GM19463 (cell line): ENCODE data around the gene FGR.

Experiments used
- ATAC-seq: cut with Tn5 transposase; IDR thresholded peaks from one replicate; pipeline ENCODE4 v1.9.1; 2021; ENCODE audit warnings: mild to moderate bottlenecking, moderate library complexity; ENCODE audit not compliant: unreplicated experiment

FGR gene

GRCh38 chr1:27589841-27590426 lies 45.1 kb downstream of the FGR start:
- ATAC-seq, result no peak

DNA sequence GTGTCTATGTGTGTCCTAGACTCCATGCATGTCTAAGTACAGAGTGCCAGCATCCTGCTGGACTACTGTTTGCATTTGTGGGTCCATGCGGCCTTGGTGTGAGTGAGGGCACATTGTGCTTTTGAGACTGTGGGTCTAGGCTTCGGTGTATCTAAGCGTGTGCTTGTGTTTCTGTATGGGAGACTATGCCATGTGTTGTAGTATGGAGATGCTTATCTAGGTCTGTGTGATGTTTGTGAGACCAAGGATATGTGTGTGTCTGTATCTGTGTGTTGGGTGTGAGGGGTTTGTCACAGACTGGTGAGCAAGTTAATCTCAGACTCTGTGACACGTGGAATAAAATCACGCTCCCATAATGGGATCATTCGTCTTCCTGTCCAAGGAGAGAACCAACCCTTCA lies 45.5 kb downstream of the FGR start:
- no peak for ATAC-seq

DNA sequence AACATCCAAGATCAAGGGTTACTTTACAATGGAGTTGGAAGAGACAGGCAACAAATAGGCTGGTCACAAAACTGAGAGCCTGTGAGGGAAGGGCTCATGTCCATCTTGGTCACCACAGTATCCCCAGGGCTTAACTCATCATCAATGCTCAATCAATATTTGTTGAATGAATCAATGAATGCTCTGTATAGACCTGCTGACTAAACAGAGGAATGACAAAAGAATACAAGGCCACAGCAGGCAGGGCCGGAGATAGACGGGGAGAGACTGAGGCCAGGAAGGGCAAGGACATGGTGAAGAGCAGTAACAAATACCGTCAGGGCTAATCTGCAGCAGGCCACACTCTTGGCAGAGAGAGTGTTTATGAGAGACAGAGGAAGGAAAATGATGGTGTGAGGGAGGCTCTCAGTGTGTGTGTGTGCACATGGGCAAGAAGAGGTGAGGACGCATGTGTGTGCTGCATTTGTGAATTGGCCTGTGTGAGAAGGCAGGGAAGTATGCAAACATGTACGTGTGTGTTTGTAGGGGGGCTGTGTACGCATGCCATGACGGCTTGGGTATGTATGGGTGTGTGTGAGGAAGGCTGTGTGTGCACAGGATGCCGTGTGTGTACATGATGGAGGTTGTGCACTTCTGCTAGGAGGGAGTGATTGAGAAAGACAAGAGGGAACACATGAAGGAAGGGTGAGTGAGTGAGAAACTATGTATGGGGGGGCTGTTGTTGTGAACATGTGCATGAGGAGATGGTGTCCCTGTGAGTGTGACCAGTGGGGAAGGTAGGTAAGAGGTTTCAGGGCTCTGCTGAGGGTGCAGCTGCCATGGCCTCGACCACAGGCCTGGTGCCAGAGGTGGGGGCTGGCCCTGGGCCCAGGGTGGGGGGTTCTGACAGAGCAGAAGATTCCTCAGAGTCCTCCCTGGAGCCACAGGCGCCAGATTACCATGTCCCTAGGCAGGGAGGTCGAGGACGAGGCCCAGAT lies 46.4 kb downstream of the FGR start:
- no peak for ATAC-seq

GRCh38 chr1:27585684-27586083 lies 49.3 kb downstream of the FGR start:
- ATAC-seq, result no peak

- ATAC-seq, result no peak
Observed at GRCh38 chr1:27584453-27584852, 50.5 kb downstream of the FGR start.

DNA sequence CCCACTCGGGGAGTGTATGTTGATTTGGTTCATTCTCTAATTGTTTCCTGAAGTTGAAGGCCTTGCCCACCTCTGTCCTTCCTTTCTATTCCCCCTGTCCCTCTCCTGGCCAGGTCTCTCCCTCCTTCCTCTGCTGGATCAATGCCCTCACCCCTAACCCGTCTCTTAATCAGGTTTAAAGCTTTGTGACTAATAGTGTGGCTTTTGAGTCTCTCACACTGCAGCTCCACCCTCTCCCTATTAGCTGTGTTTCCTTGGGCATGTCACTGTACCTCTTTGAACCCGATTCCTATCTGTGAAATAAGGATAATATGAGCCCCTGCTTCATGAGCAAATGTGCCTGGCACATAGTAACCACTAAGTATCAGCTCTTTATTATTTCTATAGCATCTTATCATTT lies 51.5 kb downstream of the FGR start:
- ATAC-seq, result no peak

DNA sequence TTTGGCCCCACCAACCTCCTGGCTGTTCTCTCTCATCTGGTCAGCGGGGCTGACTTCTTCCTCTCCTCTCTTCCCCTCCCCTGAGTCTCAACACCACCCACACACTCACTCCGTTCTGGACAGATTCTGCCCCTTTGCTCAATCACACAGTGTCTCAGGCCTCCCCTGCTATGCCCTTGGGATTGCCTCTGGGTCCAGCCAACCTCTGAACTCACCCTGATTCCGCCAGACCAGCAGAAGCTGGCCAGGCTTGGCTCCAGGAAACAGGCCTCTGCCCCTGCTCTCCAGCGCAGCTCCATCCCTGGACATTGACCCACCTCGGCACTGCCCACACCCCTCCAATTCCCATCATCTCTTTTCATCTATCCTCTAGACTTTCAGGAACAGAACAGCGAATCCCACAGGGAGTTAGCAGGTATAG lies 53.2 kb downstream of the FGR start:
- ATAC-seq, result no peak

DNA sequence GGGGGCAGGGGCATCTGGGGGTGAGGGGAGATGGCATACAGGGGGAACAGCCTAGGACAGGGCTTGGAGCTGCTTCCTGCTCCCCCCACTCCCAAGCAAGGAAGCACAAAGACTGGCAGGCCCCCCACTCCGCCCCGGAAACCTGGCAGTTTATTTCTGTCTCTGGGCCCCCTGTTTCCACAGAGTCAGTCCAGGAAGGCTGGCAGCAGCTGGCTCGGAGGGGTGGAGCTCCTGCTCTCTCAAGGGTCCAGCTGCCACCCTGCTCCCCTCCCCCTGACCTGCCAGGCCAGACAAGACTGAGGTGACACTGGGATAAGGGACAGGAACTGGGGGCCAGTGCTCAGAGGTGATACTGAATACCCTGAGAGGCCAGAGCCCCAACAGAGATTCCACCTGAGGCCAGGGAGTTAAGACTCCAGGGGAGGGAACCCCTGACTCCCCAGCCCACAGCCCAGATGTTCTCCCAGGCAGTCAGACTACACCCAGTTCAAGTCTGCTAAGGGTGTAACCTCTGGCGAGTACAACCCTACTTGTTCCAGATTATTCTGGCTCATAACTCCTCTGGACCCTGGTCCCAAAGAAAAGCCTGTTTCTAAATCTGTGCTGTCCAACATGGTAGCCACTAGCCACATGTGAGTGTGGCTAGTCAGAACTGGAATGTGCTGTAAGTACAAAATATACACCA lies 57.3 kb downstream of the FGR start:
- no peak for ATAC-seq

GRCh38 chr1:27576806-27577227 lies 58.2 kb downstream of the FGR start:
- ATAC-seq, result no peak

DNA sequence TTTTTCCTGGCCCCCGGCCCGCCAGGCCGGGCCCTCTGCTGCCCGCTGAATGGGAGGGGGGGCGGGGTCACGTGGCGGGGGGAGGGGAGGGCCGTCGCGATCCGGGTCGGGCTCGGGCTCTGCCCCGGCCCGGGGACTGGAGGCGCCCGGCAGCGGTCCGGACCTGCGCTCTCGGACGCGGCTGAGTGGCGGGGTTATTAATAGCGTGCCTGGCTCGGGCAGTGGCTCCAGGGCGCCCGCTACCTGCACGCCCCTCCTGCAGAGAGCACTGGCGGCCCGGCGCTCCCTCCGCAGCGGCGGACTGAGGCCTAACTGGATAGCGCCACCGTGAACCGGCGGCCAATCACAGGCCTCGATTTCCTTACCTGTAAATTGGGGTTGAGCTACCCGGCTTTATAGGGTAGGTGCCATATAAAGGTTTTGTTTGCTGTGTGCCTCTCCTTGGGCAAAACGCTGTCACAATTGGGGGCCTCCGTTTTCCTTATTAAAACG lies 59.1 kb downstream of the FGR start:
- ATAC-seq, result no peak

GRCh38 chr1:27574871-27575831 lies 59.8 kb downstream of the FGR start:
- ATAC-seq, result no peak

DNA sequence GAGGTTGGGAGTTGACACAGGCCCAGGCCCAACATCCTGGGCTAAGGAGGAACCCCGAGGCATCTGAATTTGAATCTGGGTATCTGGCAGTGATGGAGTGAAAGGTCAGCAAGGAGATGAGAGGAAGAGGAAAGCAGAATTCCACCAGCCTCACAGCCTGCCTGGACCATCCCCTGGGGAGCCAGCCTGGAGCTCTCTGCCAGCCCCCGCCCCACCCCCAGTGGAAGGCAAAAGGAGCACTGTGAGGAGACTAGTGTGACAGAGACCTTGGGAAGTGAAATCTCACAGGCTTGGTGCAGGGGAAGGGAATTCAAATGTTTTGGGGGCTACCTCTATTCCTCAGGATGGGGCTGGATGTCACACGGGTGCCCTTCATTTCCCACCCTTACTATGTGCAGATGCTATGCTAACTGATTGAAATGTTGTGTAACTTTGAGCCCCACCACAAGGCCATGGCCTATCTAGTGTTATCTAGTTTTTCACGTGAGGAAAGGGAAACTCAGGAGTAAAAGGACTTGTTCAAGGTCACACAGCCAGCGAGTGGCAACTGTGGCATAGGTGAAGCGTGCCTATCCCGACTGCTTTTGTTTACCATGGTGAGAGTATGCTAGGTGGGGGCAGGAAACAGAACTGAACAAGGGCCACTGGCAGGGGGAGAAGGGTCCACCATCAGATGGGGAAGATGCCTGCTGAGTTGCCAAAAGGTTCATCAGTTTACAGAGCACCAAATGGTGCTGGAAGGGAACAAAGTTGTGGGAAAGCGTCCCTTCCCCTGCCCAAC lies 60.8 kb downstream of the FGR start:
- no peak for ATAC-seq

DNA sequence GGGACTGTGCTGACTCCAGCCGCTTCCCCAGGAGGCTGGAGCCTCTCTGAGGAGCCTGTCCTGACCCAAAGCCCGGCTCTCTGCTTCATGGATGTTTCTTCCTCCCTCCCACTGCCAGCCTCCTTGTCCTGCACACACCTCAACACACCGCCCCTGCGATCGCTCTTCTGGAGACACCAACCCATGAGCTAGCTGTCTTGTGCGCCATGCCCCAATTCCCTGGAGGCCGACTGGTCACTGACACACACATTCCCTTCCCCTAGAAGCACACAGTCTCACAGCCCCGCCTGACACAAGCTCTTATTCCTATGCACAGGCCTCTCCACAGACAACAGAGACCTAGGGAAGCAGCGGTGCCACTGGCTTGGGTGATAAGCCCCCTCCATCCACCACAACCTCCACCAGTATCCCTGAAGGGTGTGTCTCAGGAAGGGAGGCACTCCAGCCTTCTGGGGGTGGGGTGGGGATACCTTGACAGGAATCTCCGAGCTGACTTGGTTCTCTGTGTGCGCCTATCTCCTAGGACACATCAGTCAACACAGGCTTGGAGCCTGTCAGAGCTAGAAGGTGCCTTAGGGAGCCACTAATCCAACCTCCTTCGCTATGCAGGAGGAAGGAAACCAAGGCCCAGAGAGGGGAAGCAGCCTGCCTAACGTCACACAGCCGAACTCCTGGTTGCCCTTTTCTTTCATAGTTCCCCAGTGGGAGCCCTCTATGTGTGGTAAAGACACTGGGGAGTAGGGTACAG lies 62.1 kb downstream of the FGR start:
- no peak for ATAC-seq

GRCh38 chr1:27572019-27572678 lies 62.8 kb downstream of the FGR start:
- ATAC-seq, result no peak

DNA sequence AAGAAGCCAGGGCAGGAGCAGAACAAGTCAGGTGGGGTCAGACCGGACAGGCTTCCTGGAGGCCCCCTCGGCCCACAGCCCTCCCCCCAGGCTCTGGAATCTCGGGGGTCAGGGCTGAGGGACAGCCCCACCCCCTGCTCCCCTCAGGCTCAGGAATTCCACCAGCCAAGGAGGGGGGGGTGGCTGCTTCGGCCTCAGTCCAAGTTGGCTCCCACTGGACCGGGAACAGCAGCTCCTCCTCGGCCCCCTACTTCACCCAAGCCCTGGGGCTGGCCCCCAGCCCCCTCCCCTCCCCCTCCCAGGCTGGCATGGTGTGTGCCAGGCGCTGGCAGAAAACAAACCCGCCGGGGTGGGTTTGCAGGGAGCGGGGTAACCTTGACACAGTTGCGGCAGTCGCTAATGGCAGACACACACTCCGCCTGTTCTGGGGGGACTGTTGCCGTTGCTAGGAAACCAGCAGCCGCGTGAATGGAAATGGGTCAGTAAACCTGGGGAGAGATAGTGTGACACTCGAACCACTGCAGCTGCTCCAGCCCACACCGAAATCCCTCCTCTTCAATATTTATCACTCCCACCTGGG lies 63.5 kb downstream of the FGR start:
- no peak for ATAC-seq

GRCh38 chr1:27570784-27571183 lies 64.2 kb downstream of the FGR start:
- no peak for ATAC-seq

DNA sequence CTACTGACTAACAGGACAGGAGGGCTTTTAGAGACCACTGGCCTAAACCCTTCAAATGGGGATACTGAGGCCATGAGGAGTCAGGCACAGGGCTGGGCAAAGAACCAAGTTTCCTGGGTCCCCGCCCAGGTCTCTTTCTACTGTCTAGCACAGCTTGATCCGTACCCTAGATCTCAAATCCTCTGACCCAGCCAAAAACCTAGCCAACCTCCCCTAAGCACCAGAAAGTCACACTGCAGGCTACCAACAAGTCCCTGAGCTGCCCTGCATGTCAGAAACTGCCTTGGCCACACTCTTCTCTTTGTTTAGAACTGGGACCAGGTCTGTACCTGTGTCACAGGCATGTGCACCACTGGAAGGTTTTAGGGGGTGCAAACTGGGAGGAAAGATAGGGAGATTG lies 64.6 kb downstream of the FGR start:
- no peak for ATAC-seq
